Measurements from ENCODE around the gene CUX1.

DNA sequence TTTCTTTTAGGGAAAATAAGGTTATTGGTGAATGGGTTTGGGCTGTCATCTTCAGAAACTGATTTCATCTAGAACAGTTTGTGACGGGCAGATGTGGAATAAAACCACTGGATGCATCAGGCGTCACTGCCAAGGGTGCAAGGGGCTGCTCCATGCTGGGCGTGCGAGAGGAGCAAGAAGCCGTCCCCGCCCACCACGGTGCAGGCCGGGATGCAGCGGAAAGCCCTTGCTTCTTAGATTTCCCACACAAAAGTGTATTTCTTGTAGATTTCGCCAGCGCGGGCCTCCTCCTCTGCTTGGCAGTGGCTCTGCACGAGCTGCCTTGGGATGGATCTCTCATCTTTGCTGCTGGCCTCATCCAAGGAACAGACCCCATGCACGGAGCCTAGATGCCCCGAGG is 189.3 kb downstream of the CUX1 start:
- TF ChIP-seq, protein P1, sequence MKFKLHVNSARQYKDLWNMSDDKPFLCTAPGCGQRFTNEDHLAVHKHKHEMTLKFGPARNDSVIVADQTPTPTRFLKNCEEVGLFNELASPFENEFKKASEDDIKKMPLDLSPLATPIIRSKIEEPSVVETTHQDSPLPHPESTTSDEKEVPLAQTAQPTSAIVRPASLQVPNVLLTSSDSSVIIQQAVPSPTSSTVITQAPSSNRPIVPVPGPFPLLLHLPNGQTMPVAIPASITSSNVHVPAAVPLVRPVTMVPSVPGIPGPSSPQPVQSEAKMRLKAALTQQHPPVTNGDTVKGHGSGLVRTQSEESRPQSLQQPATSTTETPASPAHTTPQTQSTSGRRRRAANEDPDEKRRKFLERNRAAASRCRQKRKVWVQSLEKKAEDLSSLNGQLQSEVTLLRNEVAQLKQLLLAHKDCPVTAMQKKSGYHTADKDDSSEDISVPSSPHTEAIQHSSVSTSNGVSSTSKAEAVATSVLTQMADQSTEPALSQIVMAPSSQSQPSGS (CRISPR knock-in tag; IDR thresholded peaks at IDR 0.05) = no peak
- no peak for TF ChIP-seq SIN3A (IDR thresholded peaks at IDR 0.05; ENCODE audit: borderline replicate concordance, low read depth, low read length)
- TF ChIP-seq ZNF883 (CRISPR knock-in tag; IDR thresholded peaks at IDR 0.05; ENCODE audit: not compliant biosample characterization) = no peak
- no peak for TF ChIP-seq RBM22 (optimal IDR thresholded peaks at IDR 0.05; ENCODE audit: low read length)
- TF ChIP-seq ZNF780A (CRISPR knock-in tag; IDR thresholded peaks at IDR 0.05) = no peak
- no peak for TF ChIP-seq NFRKB (IDR thresholded peaks at IDR 0.05)
- no peak for TF ChIP-seq ZNF670 (CRISPR knock-in tag; IDR thresholded peaks at IDR 0.05; ENCODE audit: borderline replicate concordance)
